Mammary epithelial cell (primary cell): Measurements from ENCODE around the gene TTC3.

ENCODE experiments used
- CTCF ChIP-seq, 2 donors: IDR thresholded peaks in 1 of 2; conservative IDR thresholded peaks in 1 of 2; 2 replicates each; pipeline ENCODE4 v1.5.1; 2011 to 2012; ENCODE audit warnings: inconsistent platforms in 2 of 2, low read length in 2 of 2, mild to moderate bottlenecking in 2 of 2, control low read depth in 1 of 2, low read depth in 1 of 2; ENCODE audit not compliant: insufficient read depth in 1 of 2; ENCODE audit errors: extremely low read depth in 1 of 2
- EZH2 ChIP-seq: IDR thresholded peaks from 2 replicates; pipeline ENCODE4 v1.6.1; 2012; ENCODE audit warnings: low read length, inconsistent platforms, borderline replicate concordance

GRCh38 chr21:37039411-37040075 lies 33.5 kb upstream of the TTC3 start:
- no peak for TF ChIP-seq CTCF (conservative IDR thresholded peaks at IDR 0.05 in 1 of 2, IDR thresholded peaks at IDR 0.05 in 1 of 2; ENCODE audit: extremely low read depth in 1 of 2, insufficient read depth in 1 of 2, low read depth in 1 of 2, low read length in 2 of 2)
- no peak for TF ChIP-seq EZH2
